ENCODE results near the gene GAL. TPM values are rescaled to one million over a fixed set of nuclear protein-coding genes. Genes with fewer than 3 reads are reported as not detected.
A peak's percentile ranks its signal among the peaks of the same experiment; 100 is the strongest.

The GAL gene
- total RNA-seq, 1 donor from 2014 or later = 23.4 TPM

GRCh38 chr11:68704887-68705286 is 20.5 kb downstream of the GAL start:
- H2AFZ ChIP-seq (ENCODE audit: low read depth, low read length) = no peak overlapping the region
- H3K36me3 Mint-ChIP-seq (ENCODE audit: low read depth, unreplicated experiment) = no peaks in the 10 kb centered on the region
- H3K27ac Mint-ChIP-seq (ENCODE audit: unreplicated experiment) = no peak overlapping the region
- peak overlapping the region; percentile 59 for H3K4me2 ChIP-seq (ENCODE audit: low read length)
- H3K36me3 ChIP-seq (ENCODE audit: insufficient read depth, low read length) = no peaks in the 10 kb centered on the region
- H3K9ac ChIP-seq (ENCODE audit: low read length) = no peak overlapping the region
- no peak overlapping the region for H3K27ac ChIP-seq (ENCODE audit: low read depth, low read length)
- H4K20me1 ChIP-seq (ENCODE audit: insufficient read depth, low read length) = no peaks in the 10 kb centered on the region
- peaks cover 2% of the 10 kb centered on the region for H3K4me1 Mint-ChIP-seq (ENCODE audit: low read depth, unreplicated experiment)
- no peaks in the 10 kb centered on the region for H3K9me3 Mint-ChIP-seq (ENCODE audit: unreplicated experiment)
- TF ChIP-seq CTCF (IDR thresholded peaks at IDR 0.05; ENCODE audit: insufficient read depth, low read depth, low read length) (no peak), EZH2 (IDR thresholded peaks at IDR 0.05; ENCODE audit: insufficient read depth, low read length) (no peak)
- no peaks in the 10 kb centered on the region for H3K4me1 ChIP-seq (ENCODE audit: insufficient read depth, low read length)
- DNase-seq (ENCODE audit: low read depth) (no peak), FAIRE-seq (no peak)
- no peak overlapping the region for H3K4me3 Mint-ChIP-seq (ENCODE audit: unreplicated experiment)
- no peak overlapping the region for H3K4me3 ChIP-seq (ENCODE audit: insufficient read depth, low read depth, low read length)
- H3K9me3 ChIP-seq (ENCODE audit: insufficient read depth, low read depth, low read length) = no peaks in the 10 kb centered on the region
- H3K79me2 ChIP-seq (ENCODE audit: insufficient read depth, low read length) = no peaks in the 10 kb centered on the region
- H3K27me3 Mint-ChIP-seq (ENCODE audit: low read depth, unreplicated experiment) = peaks cover 15% of the 10 kb centered on the region
- peaks cover 22% of the 10 kb centered on the region for H3K27me3 ChIP-seq (ENCODE audit: insufficient read depth, low read length)

- no peak overlapping the region for H2AFZ ChIP-seq (ENCODE audit: low read depth, low read length)
- H3K36me3 ChIP-seq (ENCODE audit: insufficient read depth, low read length) = no peaks in the 10 kb centered on the region
- H3K36me3 Mint-ChIP-seq (ENCODE audit: low read depth, unreplicated experiment) = no peaks in the 10 kb centered on the region
- TF ChIP-seq EZH2 (IDR thresholded peaks at IDR 0.05; ENCODE audit: insufficient read depth, low read length) (no peak), CTCF (IDR thresholded peaks at IDR 0.05; ENCODE audit: insufficient read depth, low read depth, low read length) (no peak)
- H3K4me1 Mint-ChIP-seq (ENCODE audit: low read depth, unreplicated experiment) = peaks cover 2% of the 10 kb centered on the region
- H3K9ac ChIP-seq (ENCODE audit: low read length) = no peak overlapping the region
- no peaks in the 10 kb centered on the region for H3K4me1 ChIP-seq (ENCODE audit: insufficient read depth, low read length)
- no peak overlapping the region for H3K27ac ChIP-seq (ENCODE audit: low read depth, low read length)
- FAIRE-seq (no peak), DNase-seq (ENCODE audit: low read depth) (no peak)
- peaks cover 37% of the 10 kb centered on the region for H3K27me3 ChIP-seq (ENCODE audit: insufficient read depth, low read length)
- no peaks in the 10 kb centered on the region for H3K9me3 ChIP-seq (ENCODE audit: insufficient read depth, low read depth, low read length)
- peaks cover 30% of the 10 kb centered on the region for H3K27me3 Mint-ChIP-seq (ENCODE audit: low read depth, unreplicated experiment)
- H3K79me2 ChIP-seq (ENCODE audit: insufficient read depth, low read length) = no peaks in the 10 kb centered on the region
- H3K27ac Mint-ChIP-seq (ENCODE audit: unreplicated experiment) = no peak overlapping the region
- no peak overlapping the region for H3K4me3 ChIP-seq (ENCODE audit: insufficient read depth, low read depth, low read length)
- no peak overlapping the region for H3K4me3 Mint-ChIP-seq (ENCODE audit: unreplicated experiment)
- H3K4me2 ChIP-seq (ENCODE audit: low read length) = no peak overlapping the region
- H3K9me3 Mint-ChIP-seq (ENCODE audit: unreplicated experiment) = no peaks in the 10 kb centered on the region
- no peaks in the 10 kb centered on the region for H4K20me1 ChIP-seq (ENCODE audit: insufficient read depth, low read length)
These were observed 23.2 kb downstream of the GAL start for GRCh38 chr11:68707527-68707926.

GRCh38 chr11:68709062-68709461 is 24.7 kb downstream of the GAL start:
- H3K27ac Mint-ChIP-seq (ENCODE audit: unreplicated experiment) = no peak overlapping the region
- peaks cover 36% of the 10 kb centered on the region for H3K27me3 Mint-ChIP-seq (ENCODE audit: low read depth, unreplicated experiment)
- Histone ChIP-seq H3K4me1 (ENCODE audit: insufficient read depth, low read length) (no peaks in the 10 kb centered on the region), H4K20me1 (ENCODE audit: insufficient read depth, low read length) (no peaks in the 10 kb centered on the region), H3K4me2 (ENCODE audit: low read length) (no peak overlapping the region), H2AFZ (ENCODE audit: low read depth, low read length) (no peak overlapping the region), H3K9ac (ENCODE audit: low read length) (no peak overlapping the region), H3K4me3 (ENCODE audit: insufficient read depth, low read depth, low read length) (no peak overlapping the region), H3K9me3 (ENCODE audit: insufficient read depth, low read depth, low read length) (no peaks in the 10 kb centered on the region), H3K79me2 (ENCODE audit: insufficient read depth, low read length) (no peaks in the 10 kb centered on the region), H3K36me3 (ENCODE audit: insufficient read depth, low read length) (no peaks in the 10 kb centered on the region), H3K27ac (ENCODE audit: low read depth, low read length) (no peak overlapping the region), H3K27me3 (ENCODE audit: insufficient read depth, low read length) (peaks cover 43% of the 10 kb centered on the region)
- H3K4me1 Mint-ChIP-seq (ENCODE audit: low read depth, unreplicated experiment) = peaks cover 2% of the 10 kb centered on the region
- H3K4me3 Mint-ChIP-seq (ENCODE audit: unreplicated experiment) = no peak overlapping the region
- DNase-seq (ENCODE audit: low read depth) = no peak
- no peaks in the 10 kb centered on the region for H3K36me3 Mint-ChIP-seq (ENCODE audit: low read depth, unreplicated experiment)
- FAIRE-seq = no peak
- H3K9me3 Mint-ChIP-seq (ENCODE audit: unreplicated experiment) = no peaks in the 10 kb centered on the region
- no peak for TF ChIP-seq EZH2 (IDR thresholded peaks at IDR 0.05; ENCODE audit: insufficient read depth, low read length)
- TF ChIP-seq CTCF (IDR thresholded peaks at IDR 0.05; ENCODE audit: insufficient read depth, low read depth, low read length) = no peak
